H1 (cell line): Measurements from ENCODE around the gene PDZRN4. TPM values are rescaled to one million over a fixed set of nuclear protein-coding genes. Genes with fewer than 3 reads are reported as not detected.

ENCODE experiments used
- CTCF ChIA-PET: fragments of 300-600 bp; sonication (Branson Sonifier 250); formaldehyde crosslinking; loops from one replicate; lab custom pipeline; 2021; ENCODE audit not compliant: partially characterized antibody; lab: Charles Lee
- POLR2A ChIA-PET: fragments of 300-600 bp; sonication (Branson Sonifier 250); formaldehyde crosslinking; loops from one replicate; lab custom pipeline; 2021; ENCODE audit warnings: inconsistent platforms; ENCODE audit not compliant: partially characterized antibody; lab: Charles Lee
- DNase-seq, 2 experiments: peaks; one replicate each; pipeline versions ENCODE4 v3.0.0 to v3.0.0-alpha.2; 2010 to 2022; ENCODE audit warnings: low spot score in 2 of 2, low read depth in 1 of 2, mixed read lengths in 1 of 2
- FAIRE-seq: peaks from 2 replicates; lab custom pipeline; 2011; peaks lifted over from hg19 to GRCh38; lab: Jason Lieb, UNC
- H2AFZ ChIP-seq: 2 replicates; pipeline ENCODE4 v1.8.1; 2012; ENCODE audit warnings: low read length, inconsistent platforms
- H2AK5ac ChIP-seq: 2 replicates; pipeline ENCODE4 v1.6.1; 2013; ENCODE audit warnings: low read depth, low read length
- H2BK120ac ChIP-seq: replicated peaks from 2 replicates; pipeline ENCODE3; 2013; ENCODE audit warnings: low read depth, low read length, inconsistent platforms
- H2BK12ac ChIP-seq: 2 replicates; pipeline ENCODE4 v1.6.1; 2013; ENCODE audit warnings: low read depth, low read length
- H2BK15ac ChIP-seq: 2 replicates; pipeline ENCODE4 v1.6.1; 2013; ENCODE audit warnings: low read length
- H2BK20ac ChIP-seq: 2 replicates; pipeline ENCODE4 v1.6.1; 2013; ENCODE audit warnings: low read length
- H2BK5ac ChIP-seq: 2 replicates; pipeline ENCODE4 v1.6.1; 2013; ENCODE audit warnings: low read depth, low read length
- H3K14ac ChIP-seq: 2 replicates; pipeline ENCODE4 v1.6.1; 2013; ENCODE audit warnings: inconsistent platforms; ENCODE audit not compliant: insufficient read length
- H3K18ac ChIP-seq: 2 replicates; pipeline ENCODE4 v1.6.1; 2013; ENCODE audit warnings: low read length; ENCODE audit errors: extremely low read depth
- H3K23ac ChIP-seq: 2 replicates; pipeline ENCODE4 v1.6.1; 2013; ENCODE audit warnings: inconsistent platforms; ENCODE audit not compliant: insufficient read length
- H3K23me2 ChIP-seq: 2 replicates; pipeline ENCODE4 v1.6.1; 2013; ENCODE audit warnings: low read depth, low read length
- H3K27ac ChIP-seq: 2 replicates; pipeline ENCODE4 v1.6.1; 2011; ENCODE audit warnings: low read depth, low read length, inconsistent platforms
- H3K27me3 ChIP-seq, 4 experiments: replicated peaks in 1 of 4; 1 replicate in 1 of 4; 2 replicates in 3 of 4; pipeline versions ENCODE4 v1.6.1 to v1.8.1; 2011 to 2013; ENCODE audit warnings: low read length in 3 of 4, mild to moderate bottlenecking in 3 of 4, inconsistent platforms in 2 of 4, mixed read lengths in 2 of 4, moderate library complexity in 1 of 4; ENCODE audit not compliant: control insufficient read depth in 3 of 4, insufficient read depth in 3 of 4; ENCODE audit errors: extremely low read depth in 1 of 4
- H3K36me3 ChIP-seq, 4 experiments: 2 replicates each; pipeline versions ENCODE4 v1.6.1 to v1.8.1; 2011 to 2013; ENCODE audit warnings: mild to moderate bottlenecking in 4 of 4, low read length in 3 of 4, moderate library complexity in 2 of 4, control low read depth in 1 of 4, inconsistent platforms in 1 of 4; ENCODE audit not compliant: insufficient read depth in 4 of 4, control insufficient read depth in 2 of 4
- H3K4ac ChIP-seq: replicated peaks from 2 replicates; pipeline ENCODE3; 2013; ENCODE audit warnings: low read length, low read depth, mixed read lengths, inconsistent platforms; ENCODE audit not compliant: insufficient read length
- H3K4me1 ChIP-seq, 4 experiments: replicated peaks in 1 of 4; 1 replicate in 1 of 4; 2 replicates in 3 of 4; pipeline versions ENCODE4 v1.6.1 to v1.8.1; 2011 to 2013; ENCODE audit warnings: low read length in 3 of 4, inconsistent platforms in 2 of 4, mixed read lengths in 1 of 4; ENCODE audit not compliant: insufficient read depth in 4 of 4, control insufficient read depth in 3 of 4
- H3K4me2 ChIP-seq, 2 experiments: 2 replicates each; pipeline versions ENCODE4 v1.6.1 to v1.8.1; 2011 to 2013; ENCODE audit warnings: low read depth in 2 of 2, low read length in 2 of 2, control low read depth in 1 of 2, inconsistent platforms in 1 of 2, mild to moderate bottlenecking in 1 of 2; ENCODE audit not compliant: insufficient read depth in 1 of 2
- H3K4me3 ChIP-seq, 4 experiments: fragments of 200-600, 300-600 bp in 1 of 4; sonication (generic), shearing (Covaris generic), sonication (Bioruptor Twin) in 1 of 4; 2 replicates each; pipeline versions ENCODE4 v1.5.1 to v1.8.1; 2011 to 2016; ENCODE audit warnings: low read length in 4 of 4, low read depth in 3 of 4, control low read depth in 2 of 4, inconsistent platforms in 2 of 4, mild to moderate bottlenecking in 2 of 4, mixed read lengths in 1 of 4, moderate library complexity in 1 of 4; ENCODE audit not compliant: insufficient read depth in 2 of 4; ENCODE audit errors: extremely low read depth in 1 of 4
- H3K56ac ChIP-seq: replicated peaks from 2 replicates; pipeline ENCODE3; 2013; ENCODE audit warnings: low read depth, mild to moderate bottlenecking, mixed read lengths, low read length, inconsistent platforms; ENCODE audit not compliant: insufficient read length
- H3K79me1 ChIP-seq: 2 replicates; pipeline ENCODE4 v1.6.1; 2013; ENCODE audit warnings: low read depth, low read length, control low read depth
- H3K79me2 ChIP-seq, 2 experiments: 2 replicates each; pipeline versions ENCODE4 v1.6.1 to v1.8.1; 2012 to 2013; ENCODE audit warnings: low read length in 2 of 2, mild to moderate bottlenecking in 2 of 2, inconsistent platforms in 1 of 2; ENCODE audit not compliant: insufficient read depth in 2 of 2, control insufficient read depth in 1 of 2
- H3K9ac ChIP-seq, 4 experiments: replicated peaks in 1 of 4; 1 replicate in 1 of 4; 2 replicates in 3 of 4; pipeline versions ENCODE4 v1.6.1 to v1.8.1; 2011 to 2013; ENCODE audit warnings: low read depth in 3 of 4, low read length in 3 of 4, control low read depth in 2 of 4, mild to moderate bottlenecking in 2 of 4, moderate library complexity in 2 of 4, inconsistent platforms in 1 of 4; ENCODE audit errors: extremely low read depth in 1 of 4
- H3K9me3 ChIP-seq, 2 experiments: 2 replicates each; pipeline versions ENCODE4 v1.6.1 to v1.8.1; 2012 to 2013; ENCODE audit warnings: mild to moderate bottlenecking in 2 of 2, moderate library complexity in 2 of 2, control low read depth in 1 of 2, inconsistent platforms in 1 of 2, low read depth in 1 of 2, low read length in 1 of 2, mixed read lengths in 1 of 2; ENCODE audit not compliant: insufficient read depth in 2 of 2
- H4K20me1 ChIP-seq, 2 experiments: replicated peaks in 1 of 2; 2 replicates each; pipeline versions ENCODE3 to v1.8.1; 2011 to 2013; ENCODE audit warnings: inconsistent platforms in 2 of 2, low read length in 2 of 2, mild to moderate bottlenecking in 1 of 2; ENCODE audit not compliant: insufficient read depth in 2 of 2, control insufficient read depth in 1 of 2
- H4K5ac ChIP-seq: 2 replicates; pipeline ENCODE4 v1.6.1; 2013; ENCODE audit warnings: low read length, low read depth, mixed read lengths, inconsistent platforms; ENCODE audit not compliant: insufficient read length
- H4K8ac ChIP-seq: 2 replicates; pipeline ENCODE4 v1.8.0; 2013; ENCODE audit warnings: mild to moderate bottlenecking, moderate library complexity, low read length, inconsistent platforms; ENCODE audit not compliant: insufficient read depth; ENCODE audit errors: extremely low read depth
- H4K91ac ChIP-seq: replicated peaks from 2 replicates; pipeline ENCODE3; 2013; ENCODE audit warnings: low read length, mixed read lengths, inconsistent platforms; ENCODE audit not compliant: insufficient read length
- ATF2 ChIP-seq: IDR thresholded peaks from 2 replicates; pipeline ENCODE4 v1.6.1; 2012; ENCODE audit warnings: low read length, inconsistent platforms
- SP2 ChIP-seq: IDR thresholded peaks from 2 replicates; pipeline ENCODE4 v1.6.1; 2012; ENCODE audit warnings: mild to moderate bottlenecking, low read length, inconsistent platforms
- TEAD4 ChIP-seq: IDR thresholded peaks from 2 replicates; pipeline ENCODE4 v1.6.1; 2012; ENCODE audit warnings: low read depth, low read length, inconsistent platforms, mixed read lengths
- WGBS, 2 experiments: shearing (Covaris generic) in 1 of 2; methylation state at CpG; one replicate each; pipeline versions ENCODE4 v1.1.6 to v1.1.7; 2013 to 2015; ENCODE audit warnings: low lambda C conversion rate in 2 of 2, mixed read lengths in 2 of 2, inconsistent platforms in 1 of 2, low coverage in 1 of 2, missing lambda C conversion rate in 1 of 2; ENCODE audit not compliant: insufficient replicate concordance in 2 of 2, insufficient coverage in 1 of 2, insufficient read length in 1 of 2; ENCODE audit errors: extremely low coverage in 1 of 2, missing lambda C conversion rate in 1 of 2; 5-methylcytosine and 5-hydroxymethylcytosine counted together
- polyA plus RNA-seq, 7 experiments: library from polyadenylated mRNA; depleted of rRNA in 3 of 7; stranded (reverse) in 5 of 7; unstranded in 2 of 7; fragments of >200 nt in 5 of 7; fragments of 200-250 nt in 2 of 7; gene quantifications; 1 replicate in 5 of 7; 2 replicates in 1 of 7; 4 replicates in 1 of 7; pipeline versions ENCODE4 v1.2.1 to v1.2.3, GENCODE V29; 2011 to 2013; ENCODE audit warnings: missing spikeins in 2 of 7, mixed read lengths in 2 of 7
- total RNA-seq: library from RNA; stranded (reverse); fragmentation: NEBNext Ultra II Directional; extraction: Animal tissue kit (Norgen Biotek cat#: 25700); gene quantifications from 2 replicates; pipeline ENCODE4 v1.2.1, GENCODE V29; 2021

Gene PDZRN4
- total and polyA plus RNA-seq, 2 of the 8 experiments (the other 6 are each of a cell fraction or from before 2014, with no cell fraction given): not detected

- no peak overlapping the region for H2AFZ ChIP-seq
- H2BK5ac ChIP-seq: no peak overlapping the region
- CTCF ChIA-PET: no interaction called here
Observed at GRCh38 chr12:41293011-41293410, 104.9 kb downstream of the PDZRN4 start.

More at GRCh38 chr12:41293011-41293410, 104.9 kb downstream of the PDZRN4 start:
- Histone ChIP-seq H2AK5ac (no peak overlapping the region), H4K91ac (no peak overlapping the region), H3K36me3 (no peaks in the 10 kb centered on the region), H3K27ac (no peak overlapping the region), H2BK20ac (no peak overlapping the region), H4K5ac (no peak overlapping the region), H3K23me2 (no peaks in the 10 kb centered on the region), H3K18ac (no peak overlapping the region), H3K14ac (no peak overlapping the region), H3K4me3 (no peak overlapping the region), H3K9me3 (no peaks in the 10 kb centered on the region), H4K8ac (no peak overlapping the region), H3K23ac (no peak overlapping the region), H3K9ac (no peak overlapping the region), H3K4me2 (no peak overlapping the region), H2BK12ac (no peak overlapping the region), H2BK120ac (no peak overlapping the region), H3K4me1 (no peaks in the 10 kb centered on the region), H4K20me1 (no peaks in the 10 kb centered on the region), H3K79me2 (no peaks in the 10 kb centered on the region), H3K56ac (no peak overlapping the region), H3K79me1 (no peaks in the 10 kb centered on the region), H3K4ac (no peak overlapping the region), H3K27me3 (no peaks in the 10 kb centered on the region), H2BK15ac (no peak overlapping the region)
- POLR2A ChIA-PET: no interaction called here
- TF ChIP-seq SP2 (no peak), TEAD4 (no peak), ATF2 (no peak)
- no peak for DNase-seq
- 91% methylated on average over 6 of the region's 6 CpGs; no CpG with 5 or more reads in 1 of the 2 experiments for WGBS, 2 experiments
- FAIRE-seq: no peak
